ENCODE data around the gene ALDH18A1.

- no peak for TF ChIP-seq POLR2A (IDR thresholded peaks at IDR 0.05; ENCODE audit: low read depth, low read length)
- TF ChIP-seq, protein P1, sequence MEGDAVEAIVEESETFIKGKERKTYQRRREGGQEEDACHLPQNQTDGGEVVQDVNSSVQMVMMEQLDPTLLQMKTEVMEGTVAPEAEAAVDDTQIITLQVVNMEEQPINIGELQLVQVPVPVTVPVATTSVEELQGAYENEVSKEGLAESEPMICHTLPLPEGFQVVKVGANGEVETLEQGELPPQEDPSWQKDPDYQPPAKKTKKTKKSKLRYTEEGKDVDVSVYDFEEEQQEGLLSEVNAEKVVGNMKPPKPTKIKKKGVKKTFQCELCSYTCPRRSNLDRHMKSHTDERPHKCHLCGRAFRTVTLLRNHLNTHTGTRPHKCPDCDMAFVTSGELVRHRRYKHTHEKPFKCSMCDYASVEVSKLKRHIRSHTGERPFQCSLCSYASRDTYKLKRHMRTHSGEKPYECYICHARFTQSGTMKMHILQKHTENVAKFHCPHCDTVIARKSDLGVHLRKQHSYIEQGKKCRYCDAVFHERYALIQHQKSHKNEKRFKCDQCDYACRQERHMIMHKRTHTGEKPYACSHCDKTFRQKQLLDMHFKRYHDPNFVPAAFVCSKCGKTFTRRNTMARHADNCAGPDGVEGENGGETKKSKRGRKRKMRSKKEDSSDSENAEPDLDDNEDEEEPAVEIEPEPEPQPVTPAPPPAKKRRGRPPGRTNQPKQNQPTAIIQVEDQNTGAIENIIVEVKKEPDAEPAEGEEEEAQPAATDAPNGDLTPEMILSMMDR (IDR thresholded peaks at IDR 0.05; ENCODE audit: extremely low read depth in 1 of 2, insufficient read depth in 1 of 2, low read depth in 1 of 2, low read length in 2 of 2), result no peak
- TF ChIP-seq MYC (IDR thresholded peaks at IDR 0.05; ENCODE audit: low read depth, low read length), result no peak
- TF ChIP-seq GATA2 (IDR thresholded peaks at IDR 0.05; ENCODE audit: insufficient read depth, insufficient read length, low read depth, low read length), result no peak
- no peak for TF ChIP-seq EZH2 (IDR thresholded peaks at IDR 0.05; ENCODE audit: borderline replicate concordance, low read depth, low read length, severe bottlenecking)
- TF ChIP-seq JUN (IDR thresholded peaks at IDR 0.05; ENCODE audit: borderline replicate concordance, insufficient read depth, insufficient read length, low read depth), result no peak
- no peak for TF ChIP-seq MAX (IDR thresholded peaks at IDR 0.05; ENCODE audit: insufficient read depth, insufficient read length)
- TF ChIP-seq FOS (IDR thresholded peaks at IDR 0.05; ENCODE audit: borderline replicate concordance, insufficient read depth, low read length), result no peak
Observed at GRCh38 chr10:95651346-95652060, 5.0 kb downstream of the ALDH18A1 start.
